ENCODE data around the gene TTC38. TPM values are rescaled to one million over a fixed set of nuclear protein-coding genes. Genes with fewer than 3 reads are reported as not detected.
A peak's percentile ranks its signal among the peaks of the same experiment; 100 is the strongest.

TTC38 gene
- total RNA-seq, 1 experiment from 2014 or later: 21.9 TPM

- Histone ChIP-seq H4K20me1 (ENCODE audit: insufficient read depth, low read depth, low read length) (no peaks in the 10 kb centered on the region), H3K9me3 (ENCODE audit: low read length) (no peaks in the 10 kb centered on the region), H3K4me3 (ENCODE audit: low read length) (no peak overlapping the region), H3K27ac (ENCODE audit: low read length) (no peak overlapping the region), H2AFZ (ENCODE audit: low read length) (no peak overlapping the region), H3K79me2 (ENCODE audit: low read length) (no peaks in the 10 kb centered on the region), H3K9me2 (replicated peaks; ENCODE audit: insufficient read depth, low read length) (no peaks in the 10 kb centered on the region), H3K4me2 (ENCODE audit: low read depth, low read length, poor library complexity, severe bottlenecking) (no peak overlapping the region), H3K9ac (ENCODE audit: low read length) (no peak overlapping the region), H3K4me1 (ENCODE audit: low read length) (peaks cover 4% of the 10 kb centered on the region), H3K36me3 (ENCODE audit: insufficient read depth, low read length) (peaks cover 32% of the 10 kb centered on the region; the same call in 1 of the 2 replicates), H3K27me3 (ENCODE audit: low read length) (no peaks in the 10 kb centered on the region)
- DNase-seq: no peak
Measured at GRCh38 chr22:46329616-46330015, 61.8 kb downstream of the TTC38 start.

GRCh38 chr22:46330426-46330825, 62.6 kb downstream of the TTC38 start:
- Histone ChIP-seq H3K27ac (ENCODE audit: low read length) (no peak overlapping the region), H4K20me1 (ENCODE audit: insufficient read depth, low read depth, low read length) (no peaks in the 10 kb centered on the region), H3K9ac (ENCODE audit: low read length) (no peak overlapping the region), H3K4me2 (ENCODE audit: low read depth, low read length, poor library complexity, severe bottlenecking) (no peak overlapping the region), H3K79me2 (ENCODE audit: low read length) (no peaks in the 10 kb centered on the region), H3K9me3 (ENCODE audit: low read length) (no peaks in the 10 kb centered on the region), H2AFZ (ENCODE audit: low read length) (no peak overlapping the region), H3K4me3 (ENCODE audit: low read length) (no peak overlapping the region), H3K9me2 (replicated peaks; ENCODE audit: insufficient read depth, low read length) (no peaks in the 10 kb centered on the region), H3K27me3 (ENCODE audit: low read length) (no peaks in the 10 kb centered on the region), H3K36me3 (ENCODE audit: insufficient read depth, low read length) (peaks cover 31% of the 10 kb centered on the region; the same call in 1 of the 2 replicates), H3K4me1 (ENCODE audit: low read length) (peaks cover 10% of the 10 kb centered on the region)
- DNase-seq: no peak

GRCh38 chr22:46331496-46331895, 63.7 kb downstream of the TTC38 start:
- Histone ChIP-seq H3K79me2 (ENCODE audit: low read length) (peaks cover 10% of the 10 kb centered on the region), H4K20me1 (ENCODE audit: insufficient read depth, low read depth, low read length) (no peaks in the 10 kb centered on the region; the same call in 1 of the 2 replicates), H2AFZ (ENCODE audit: low read length) (no peak overlapping the region), H3K36me3 (ENCODE audit: insufficient read depth, low read length) (peaks cover 22% of the 10 kb centered on the region; the same call in 1 of the 2 replicates), H3K9me2 (replicated peaks; ENCODE audit: insufficient read depth, low read length) (no peaks in the 10 kb centered on the region), H3K27me3 (ENCODE audit: low read length) (no peaks in the 10 kb centered on the region), H3K4me2 (ENCODE audit: low read depth, low read length, poor library complexity, severe bottlenecking) (no peak overlapping the region), H3K4me3 (ENCODE audit: low read length) (no peak overlapping the region), H3K4me1 (ENCODE audit: low read length) (peaks cover 10% of the 10 kb centered on the region), H3K9ac (ENCODE audit: low read length) (no peak overlapping the region), H3K9me3 (ENCODE audit: low read length) (no peaks in the 10 kb centered on the region), H3K27ac (ENCODE audit: low read length) (no peak overlapping the region)
- no peak for DNase-seq

- peak within 1 kb of the TSS; percentile 73 for H3K4me2 ChIP-seq (ENCODE audit: low read depth, low read length, poor library complexity, severe bottlenecking)
- peak within 1 kb of the TSS; percentile 96 for H3K4me3 ChIP-seq (ENCODE audit: low read length)
- H3K36me3 ChIP-seq (ENCODE audit: insufficient read depth, low read length): peaks cover 28% of the 10 kb centered on the region; the same call in 1 of the 2 replicates
- no peaks in the 10 kb centered on the region for H3K27me3 ChIP-seq (ENCODE audit: low read length)
- no peaks in the 10 kb centered on the region for H3K9me3 ChIP-seq (ENCODE audit: low read length)
- H3K27ac ChIP-seq (ENCODE audit: low read length): peak within 1 kb of the TSS; percentile 66
- no peaks in the 10 kb centered on the region for H3K9me2 ChIP-seq (replicated peaks; ENCODE audit: insufficient read depth, low read length)
- H3K79me2 ChIP-seq (ENCODE audit: low read length): peaks cover 45% of the 10 kb centered on the region
- peaks cover 18% of the 10 kb centered on the region for H3K4me1 ChIP-seq (ENCODE audit: low read length)
- DNase-seq: peak; percentile 95
- H4K20me1 ChIP-seq (ENCODE audit: insufficient read depth, low read depth, low read length): peaks cover 11% of the 10 kb centered on the region; the same call in 1 of the 2 replicates
- H3K9ac ChIP-seq (ENCODE audit: low read length): peak within 1 kb of the TSS; percentile 96
- H2AFZ ChIP-seq (ENCODE audit: low read length): peak within 1 kb of the TSS; percentile 89
Measured at GRCh38 chr22:46335201-46336118, 67.7 kb downstream of the TTC38 start, which contains the start of gene TRMU. Gene TRMU, plus strand, starts transcription at chr22:46335714. Its CDS starts 51 bp downstream, at chr22:46335765.

- Histone ChIP-seq H3K4me3 (ENCODE audit: low read length) (peak overlapping the region; percentile 96), H4K20me1 (ENCODE audit: insufficient read depth, low read depth, low read length) (peaks cover 16% of the 10 kb centered on the region; the same call in 1 of the 2 replicates), H3K9me2 (replicated peaks; ENCODE audit: insufficient read depth, low read length) (no peaks in the 10 kb centered on the region), H3K9me3 (ENCODE audit: low read length) (no peaks in the 10 kb centered on the region), H3K27ac (ENCODE audit: low read length) (peak overlapping the region; percentile 48), H3K9ac (ENCODE audit: low read length) (peak overlapping the region; percentile 96), H3K27me3 (ENCODE audit: low read length) (no peaks in the 10 kb centered on the region), H3K4me2 (ENCODE audit: low read depth, low read length, poor library complexity, severe bottlenecking) (peak overlapping the region; percentile 73), H3K36me3 (ENCODE audit: insufficient read depth, low read length) (peaks cover 21% of the 10 kb centered on the region; the same call in 1 of the 2 replicates), H3K79me2 (ENCODE audit: low read length) (peaks cover 46% of the 10 kb centered on the region), H2AFZ (ENCODE audit: low read length) (peak overlapping the region; percentile 58; the same call in 1 of the 2 replicates), H3K4me1 (ENCODE audit: low read length) (peaks cover 18% of the 10 kb centered on the region)
- peak; percentile 76 for DNase-seq
Measured at GRCh38 chr22:46336119-46337078, 68.6 kb downstream of the TTC38 start.

GRCh38 chr22:46337870-46338269, 70.1 kb downstream of the TTC38 start:
- H3K4me3 ChIP-seq (ENCODE audit: low read length): no peak overlapping the region
- H3K79me2 ChIP-seq (ENCODE audit: low read length): peaks cover 49% of the 10 kb centered on the region
- no peak overlapping the region for H3K9ac ChIP-seq (ENCODE audit: low read length)
- no peak overlapping the region for H3K4me2 ChIP-seq (ENCODE audit: low read depth, low read length, poor library complexity, severe bottlenecking)
- H3K9me3 ChIP-seq (ENCODE audit: low read length): no peaks in the 10 kb centered on the region
- H3K36me3 ChIP-seq (ENCODE audit: insufficient read depth, low read length): peaks cover 16% of the 10 kb centered on the region; the same call in 1 of the 2 replicates
- H3K4me1 ChIP-seq (ENCODE audit: low read length): peaks cover 18% of the 10 kb centered on the region
- H3K9me2 ChIP-seq (replicated peaks; ENCODE audit: insufficient read depth, low read length): no peaks in the 10 kb centered on the region
- H2AFZ ChIP-seq (ENCODE audit: low read length): no peak overlapping the region
- peaks cover 21% of the 10 kb centered on the region; the same call in 1 of the 2 replicates for H4K20me1 ChIP-seq (ENCODE audit: insufficient read depth, low read depth, low read length)
- DNase-seq: no peak
- no peaks in the 10 kb centered on the region for H3K27me3 ChIP-seq (ENCODE audit: low read length)
- no peak overlapping the region for H3K27ac ChIP-seq (ENCODE audit: low read length)

GRCh38 chr22:46338636-46339035, 70.8 kb downstream of the TTC38 start:
- peaks cover 18% of the 10 kb centered on the region for H3K4me1 ChIP-seq (ENCODE audit: low read length)
- H3K9me3 ChIP-seq (ENCODE audit: low read length): no peaks in the 10 kb centered on the region
- no peak overlapping the region for H2AFZ ChIP-seq (ENCODE audit: low read length)
- no peaks in the 10 kb centered on the region for H3K9me2 ChIP-seq (replicated peaks; ENCODE audit: insufficient read depth, low read length)
- no peak overlapping the region for H3K27ac ChIP-seq (ENCODE audit: low read length)
- H3K9ac ChIP-seq (ENCODE audit: low read length): no peak overlapping the region
- H3K27me3 ChIP-seq (ENCODE audit: low read length): no peaks in the 10 kb centered on the region
- no peak overlapping the region for H3K4me2 ChIP-seq (ENCODE audit: low read depth, low read length, poor library complexity, severe bottlenecking)
- peaks cover 52% of the 10 kb centered on the region for H3K79me2 ChIP-seq (ENCODE audit: low read length)
- no peak overlapping the region for H3K4me3 ChIP-seq (ENCODE audit: low read length)
- H4K20me1 ChIP-seq (ENCODE audit: insufficient read depth, low read depth, low read length): peaks cover 21% of the 10 kb centered on the region; the same call in 1 of the 2 replicates
- no peak for DNase-seq
- H3K36me3 ChIP-seq (ENCODE audit: insufficient read depth, low read length): peaks cover 23% of the 10 kb centered on the region; the same call in 1 of the 2 replicates

Data from Karpas-422 (cell line).